ENCODE data around the gene METTL21A.

METTL21A gene

DNA sequence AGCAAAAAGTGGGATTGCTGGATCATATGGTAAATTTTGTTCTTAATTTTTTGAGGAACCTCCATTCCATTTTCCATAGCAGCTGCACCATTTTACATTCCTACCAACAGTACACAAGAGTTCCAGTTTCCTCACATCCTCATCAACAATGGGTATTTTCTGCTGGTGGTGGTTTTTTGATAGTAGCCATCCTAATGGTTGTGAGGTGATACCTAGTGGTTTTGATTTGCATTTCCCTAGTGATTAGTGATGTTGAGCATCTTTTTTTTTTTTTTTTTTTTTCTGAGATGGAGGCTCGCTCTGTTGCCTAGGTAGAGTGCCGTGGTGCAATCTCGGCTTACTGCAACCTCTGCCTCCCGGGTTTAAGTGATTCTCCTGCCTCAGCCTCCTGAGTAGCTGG lies 30.5 kb downstream of the METTL21A start:
- DNase-seq (ENCODE audit: low spot score), result no peak
- no peaks in the 10 kb centered on the region for H3K4me1 ChIP-seq (ENCODE audit: insufficient read depth, poor library complexity, severe bottlenecking)
- H3K27ac ChIP-seq (ENCODE audit: poor library complexity, severe bottlenecking), result no peak overlapping the region
- H3K4me3 ChIP-seq (ENCODE audit: severe bottlenecking), result no peak overlapping the region
- peaks cover 5% of the 10 kb centered on the region for H3K9me3 ChIP-seq (ENCODE audit: severe bottlenecking)
- no peak for ATAC-seq (ENCODE audit: low read depth)
- no peaks in the 10 kb centered on the region for H3K27me3 ChIP-seq (ENCODE audit: insufficient read depth, poor library complexity, severe bottlenecking)
- TF ChIP-seq, protein P1, sequence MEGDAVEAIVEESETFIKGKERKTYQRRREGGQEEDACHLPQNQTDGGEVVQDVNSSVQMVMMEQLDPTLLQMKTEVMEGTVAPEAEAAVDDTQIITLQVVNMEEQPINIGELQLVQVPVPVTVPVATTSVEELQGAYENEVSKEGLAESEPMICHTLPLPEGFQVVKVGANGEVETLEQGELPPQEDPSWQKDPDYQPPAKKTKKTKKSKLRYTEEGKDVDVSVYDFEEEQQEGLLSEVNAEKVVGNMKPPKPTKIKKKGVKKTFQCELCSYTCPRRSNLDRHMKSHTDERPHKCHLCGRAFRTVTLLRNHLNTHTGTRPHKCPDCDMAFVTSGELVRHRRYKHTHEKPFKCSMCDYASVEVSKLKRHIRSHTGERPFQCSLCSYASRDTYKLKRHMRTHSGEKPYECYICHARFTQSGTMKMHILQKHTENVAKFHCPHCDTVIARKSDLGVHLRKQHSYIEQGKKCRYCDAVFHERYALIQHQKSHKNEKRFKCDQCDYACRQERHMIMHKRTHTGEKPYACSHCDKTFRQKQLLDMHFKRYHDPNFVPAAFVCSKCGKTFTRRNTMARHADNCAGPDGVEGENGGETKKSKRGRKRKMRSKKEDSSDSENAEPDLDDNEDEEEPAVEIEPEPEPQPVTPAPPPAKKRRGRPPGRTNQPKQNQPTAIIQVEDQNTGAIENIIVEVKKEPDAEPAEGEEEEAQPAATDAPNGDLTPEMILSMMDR (IDR thresholded peaks at IDR 0.05; ENCODE audit: poor library complexity, severe bottlenecking), result no peak
- peaks cover 75% of the 10 kb centered on the region for H3K36me3 ChIP-seq (ENCODE audit: low read depth)

DNA sequence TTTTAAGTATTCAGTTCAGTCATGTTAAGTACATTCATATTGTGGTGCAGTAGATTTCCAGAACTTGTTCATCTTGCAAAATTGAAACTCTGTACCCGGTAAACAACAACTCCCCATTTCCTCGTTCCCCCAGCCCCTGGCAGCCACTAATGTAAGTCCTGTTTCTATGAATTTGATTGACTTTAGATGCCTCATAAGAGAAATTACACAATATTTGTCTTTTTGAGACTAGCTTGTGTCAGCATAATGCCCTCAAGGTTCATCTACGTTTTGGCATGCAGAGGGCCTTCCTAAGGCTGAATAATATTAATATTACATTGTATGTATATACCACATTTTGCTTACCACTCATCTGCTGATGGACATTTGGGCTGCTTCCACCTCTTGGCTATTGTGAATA lies 30.9 kb downstream of the METTL21A start:
- Histone ChIP-seq H3K36me3 (ENCODE audit: low read depth) (peaks cover 75% of the 10 kb centered on the region), H3K9me3 (ENCODE audit: severe bottlenecking) (peaks cover 5% of the 10 kb centered on the region), H3K4me1 (ENCODE audit: insufficient read depth, poor library complexity, severe bottlenecking) (no peaks in the 10 kb centered on the region), H3K27ac (ENCODE audit: poor library complexity, severe bottlenecking) (no peak overlapping the region), H3K4me3 (ENCODE audit: severe bottlenecking) (no peak overlapping the region), H3K27me3 (ENCODE audit: insufficient read depth, poor library complexity, severe bottlenecking) (no peaks in the 10 kb centered on the region)
- ATAC-seq (ENCODE audit: low read depth) (no peak), DNase-seq (ENCODE audit: low spot score) (no peak)
- TF ChIP-seq, protein P1 (IDR thresholded peaks at IDR 0.05; ENCODE audit: poor library complexity, severe bottlenecking), result no peak

DNA sequence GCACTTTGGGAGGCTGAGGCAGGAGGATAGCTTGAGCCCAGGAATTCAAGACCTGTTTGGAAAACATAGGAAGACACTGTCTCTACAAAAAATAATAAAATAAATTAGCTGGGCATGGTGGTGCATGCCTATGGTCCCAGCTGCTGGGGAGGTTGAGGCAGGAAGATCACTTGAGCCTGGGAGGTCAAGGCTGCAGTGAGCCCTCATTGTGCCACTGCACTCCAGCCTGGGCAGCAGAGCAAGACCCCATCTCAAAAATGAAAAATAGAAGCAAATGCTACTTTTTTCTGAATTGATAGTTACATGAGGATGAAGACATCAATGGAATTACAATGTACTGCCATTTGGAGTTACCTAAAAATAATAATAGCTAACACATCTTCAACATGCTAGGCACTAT lies 31.9 kb downstream of the METTL21A start:
- Histone ChIP-seq H3K4me1 (ENCODE audit: insufficient read depth, poor library complexity, severe bottlenecking) (no peaks in the 10 kb centered on the region), H3K9me3 (ENCODE audit: severe bottlenecking) (peaks cover 5% of the 10 kb centered on the region), H3K27me3 (ENCODE audit: insufficient read depth, poor library complexity, severe bottlenecking) (no peaks in the 10 kb centered on the region), H3K36me3 (ENCODE audit: low read depth) (peaks cover 74% of the 10 kb centered on the region), H3K27ac (ENCODE audit: poor library complexity, severe bottlenecking) (no peak overlapping the region), H3K4me3 (ENCODE audit: severe bottlenecking) (no peak overlapping the region)
- TF ChIP-seq, protein P1 (IDR thresholded peaks at IDR 0.05; ENCODE audit: poor library complexity, severe bottlenecking), result no peak
- DNase-seq (ENCODE audit: low spot score) (no peak), ATAC-seq (ENCODE audit: low read depth) (no peak)

DNA sequence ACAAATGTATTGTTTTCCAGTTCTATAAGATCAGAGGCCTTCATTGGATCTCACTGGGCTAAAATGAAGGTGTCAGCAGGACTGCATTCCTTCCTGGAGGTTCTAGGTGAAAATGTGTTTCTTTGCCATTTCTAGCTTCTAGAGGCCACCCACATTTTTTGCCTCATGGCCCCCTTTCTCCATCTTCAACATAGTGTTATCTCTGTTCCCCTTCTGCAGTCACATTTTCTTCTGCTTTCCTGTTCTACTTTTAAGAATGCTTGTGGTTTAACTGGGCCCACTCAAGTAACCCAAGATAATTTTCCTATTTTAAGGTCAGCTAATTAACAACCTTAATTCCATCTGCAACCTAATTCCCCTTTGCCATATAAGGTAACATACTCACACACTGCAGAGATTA lies 36.1 kb downstream of the METTL21A start:
- ATAC-seq (ENCODE audit: low read depth), result no peak
- no peak overlapping the region for H3K27ac ChIP-seq (ENCODE audit: poor library complexity, severe bottlenecking)

DNA sequence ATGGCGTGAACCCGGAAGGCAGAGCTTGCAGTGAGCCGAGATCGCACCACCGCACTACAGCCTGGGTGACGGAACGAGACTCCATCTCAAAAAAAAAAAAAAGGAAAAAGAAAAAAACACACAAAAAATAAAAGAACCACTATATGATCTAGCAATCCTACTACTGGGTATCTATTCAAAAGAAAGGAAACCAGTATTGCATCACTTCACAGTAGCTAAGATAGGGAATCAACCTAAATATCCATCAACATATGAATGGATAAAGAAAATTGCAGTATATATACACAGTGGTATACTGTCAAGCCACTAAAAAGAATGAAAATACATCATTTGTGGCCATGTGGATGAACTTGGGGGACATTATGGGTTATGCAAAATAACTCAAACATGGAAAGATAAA lies 37.9 kb downstream of the METTL21A start:
- DNase-seq (ENCODE audit: low spot score), result no peak
- Histone ChIP-seq H3K9me3 (ENCODE audit: severe bottlenecking) (peaks cover 5% of the 10 kb centered on the region), H3K4me1 (ENCODE audit: insufficient read depth, poor library complexity, severe bottlenecking) (no peaks in the 10 kb centered on the region), H3K36me3 (ENCODE audit: low read depth) (peaks cover 86% of the 10 kb centered on the region), H3K4me3 (ENCODE audit: severe bottlenecking) (no peak overlapping the region), H3K27ac (ENCODE audit: poor library complexity, severe bottlenecking) (no peak overlapping the region), H3K27me3 (ENCODE audit: insufficient read depth, poor library complexity, severe bottlenecking) (no peaks in the 10 kb centered on the region)
- TF ChIP-seq, protein P1 (IDR thresholded peaks at IDR 0.05; ENCODE audit: poor library complexity, severe bottlenecking), result no peak
- ATAC-seq (ENCODE audit: low read depth), result no peak

More for the DNA sequence above, 36.1 kb downstream of the METTL21A start:
- Histone ChIP-seq H3K27me3 (ENCODE audit: insufficient read depth, poor library complexity, severe bottlenecking) (no peaks in the 10 kb centered on the region), H3K4me1 (ENCODE audit: insufficient read depth, poor library complexity, severe bottlenecking) (no peaks in the 10 kb centered on the region), H3K4me3 (ENCODE audit: severe bottlenecking) (no peak overlapping the region), H3K36me3 (ENCODE audit: low read depth) (peaks cover 81% of the 10 kb centered on the region), H3K9me3 (ENCODE audit: severe bottlenecking) (peaks cover 5% of the 10 kb centered on the region)
- DNase-seq (ENCODE audit: low spot score), result no peak
- TF ChIP-seq, protein P1 (IDR thresholded peaks at IDR 0.05; ENCODE audit: poor library complexity, severe bottlenecking), result no peak

All from RWPE2 (cell line).